H1 (cell line): ENCODE data around the gene MICALL2. TPM values are rescaled to one million over a fixed set of nuclear protein-coding genes. Genes with fewer than 3 reads are reported as not detected.

Source experiments
- CTCF ChIA-PET: fragments of 300-600 bp; sonication (Branson Sonifier 250); formaldehyde crosslinking; loops from one replicate; lab custom pipeline; 2021; ENCODE audit not compliant: partially characterized antibody; lab: Charles Lee
- POLR2A ChIA-PET: fragments of 300-600 bp; sonication (Branson Sonifier 250); formaldehyde crosslinking; loops from one replicate; lab custom pipeline; 2021; ENCODE audit warnings: inconsistent platforms; ENCODE audit not compliant: partially characterized antibody; lab: Charles Lee
- DNase-seq, 2 experiments: peaks; one replicate each; pipeline versions ENCODE4 v3.0.0 to v3.0.0-alpha.2; 2010 to 2022; ENCODE audit warnings: low spot score in 2 of 2, low read depth in 1 of 2, mixed read lengths in 1 of 2
- FAIRE-seq: peaks from 2 replicates; lab custom pipeline; 2011; peaks lifted over from hg19 to GRCh38; lab: Jason Lieb, UNC
- H2AFZ ChIP-seq: 2 replicates; pipeline ENCODE4 v1.8.1; 2012; ENCODE audit warnings: low read length, inconsistent platforms
- H2AK5ac ChIP-seq: 2 replicates; pipeline ENCODE4 v1.6.1; 2013; ENCODE audit warnings: low read depth, low read length
- H2BK120ac ChIP-seq: replicated peaks from 2 replicates; pipeline ENCODE3; 2013; ENCODE audit warnings: low read depth, low read length, inconsistent platforms
- H2BK12ac ChIP-seq: 2 replicates; pipeline ENCODE4 v1.6.1; 2013; ENCODE audit warnings: low read depth, low read length
- H2BK15ac ChIP-seq: 2 replicates; pipeline ENCODE4 v1.6.1; 2013; ENCODE audit warnings: low read length
- H2BK20ac ChIP-seq: 2 replicates; pipeline ENCODE4 v1.6.1; 2013; ENCODE audit warnings: low read length
- H2BK5ac ChIP-seq: 2 replicates; pipeline ENCODE4 v1.6.1; 2013; ENCODE audit warnings: low read depth, low read length
- H3K14ac ChIP-seq: 2 replicates; pipeline ENCODE4 v1.6.1; 2013; ENCODE audit warnings: inconsistent platforms; ENCODE audit not compliant: insufficient read length
- H3K18ac ChIP-seq: 2 replicates; pipeline ENCODE4 v1.6.1; 2013; ENCODE audit warnings: low read length; ENCODE audit errors: extremely low read depth
- H3K23ac ChIP-seq: 2 replicates; pipeline ENCODE4 v1.6.1; 2013; ENCODE audit warnings: inconsistent platforms; ENCODE audit not compliant: insufficient read length
- H3K23me2 ChIP-seq: 2 replicates; pipeline ENCODE4 v1.6.1; 2013; ENCODE audit warnings: low read depth, low read length
- H3K27ac ChIP-seq: 2 replicates; pipeline ENCODE4 v1.6.1; 2011; ENCODE audit warnings: low read depth, low read length, inconsistent platforms
- H3K27me3 ChIP-seq, 4 experiments: replicated peaks in 1 of 4; 1 replicate in 1 of 4; 2 replicates in 3 of 4; pipeline versions ENCODE4 v1.6.1 to v1.8.1; 2011 to 2013; ENCODE audit warnings: low read length in 3 of 4, mild to moderate bottlenecking in 3 of 4, inconsistent platforms in 2 of 4, mixed read lengths in 2 of 4, moderate library complexity in 1 of 4; ENCODE audit not compliant: control insufficient read depth in 3 of 4, insufficient read depth in 3 of 4; ENCODE audit errors: extremely low read depth in 1 of 4
- H3K36me3 ChIP-seq, 4 experiments: 2 replicates each; pipeline versions ENCODE4 v1.6.1 to v1.8.1; 2011 to 2013; ENCODE audit warnings: mild to moderate bottlenecking in 4 of 4, low read length in 3 of 4, moderate library complexity in 2 of 4, control low read depth in 1 of 4, inconsistent platforms in 1 of 4; ENCODE audit not compliant: insufficient read depth in 4 of 4, control insufficient read depth in 2 of 4
- H3K4ac ChIP-seq: replicated peaks from 2 replicates; pipeline ENCODE3; 2013; ENCODE audit warnings: low read length, low read depth, mixed read lengths, inconsistent platforms; ENCODE audit not compliant: insufficient read length
- H3K4me1 ChIP-seq, 4 experiments: replicated peaks in 1 of 4; 1 replicate in 1 of 4; 2 replicates in 3 of 4; pipeline versions ENCODE4 v1.6.1 to v1.8.1; 2011 to 2013; ENCODE audit warnings: low read length in 3 of 4, inconsistent platforms in 2 of 4, mixed read lengths in 1 of 4; ENCODE audit not compliant: insufficient read depth in 4 of 4, control insufficient read depth in 3 of 4
- H3K4me2 ChIP-seq, 2 experiments: 2 replicates each; pipeline versions ENCODE4 v1.6.1 to v1.8.1; 2011 to 2013; ENCODE audit warnings: low read depth in 2 of 2, low read length in 2 of 2, control low read depth in 1 of 2, inconsistent platforms in 1 of 2, mild to moderate bottlenecking in 1 of 2; ENCODE audit not compliant: insufficient read depth in 1 of 2
- H3K4me3 ChIP-seq, 4 experiments: fragments of 200-600, 300-600 bp in 1 of 4; sonication (generic), shearing (Covaris generic), sonication (Bioruptor Twin) in 1 of 4; 2 replicates each; pipeline versions ENCODE4 v1.5.1 to v1.8.1; 2011 to 2016; ENCODE audit warnings: low read length in 4 of 4, low read depth in 3 of 4, control low read depth in 2 of 4, inconsistent platforms in 2 of 4, mild to moderate bottlenecking in 2 of 4, mixed read lengths in 1 of 4, moderate library complexity in 1 of 4; ENCODE audit not compliant: insufficient read depth in 2 of 4; ENCODE audit errors: extremely low read depth in 1 of 4
- H3K56ac ChIP-seq: replicated peaks from 2 replicates; pipeline ENCODE3; 2013; ENCODE audit warnings: low read depth, mild to moderate bottlenecking, mixed read lengths, low read length, inconsistent platforms; ENCODE audit not compliant: insufficient read length
- H3K79me1 ChIP-seq: 2 replicates; pipeline ENCODE4 v1.6.1; 2013; ENCODE audit warnings: low read depth, low read length, control low read depth
- H3K79me2 ChIP-seq, 2 experiments: 2 replicates each; pipeline versions ENCODE4 v1.6.1 to v1.8.1; 2012 to 2013; ENCODE audit warnings: low read length in 2 of 2, mild to moderate bottlenecking in 2 of 2, inconsistent platforms in 1 of 2; ENCODE audit not compliant: insufficient read depth in 2 of 2, control insufficient read depth in 1 of 2
- H3K9ac ChIP-seq, 4 experiments: replicated peaks in 1 of 4; 1 replicate in 1 of 4; 2 replicates in 3 of 4; pipeline versions ENCODE4 v1.6.1 to v1.8.1; 2011 to 2013; ENCODE audit warnings: low read depth in 3 of 4, low read length in 3 of 4, control low read depth in 2 of 4, mild to moderate bottlenecking in 2 of 4, moderate library complexity in 2 of 4, inconsistent platforms in 1 of 4; ENCODE audit errors: extremely low read depth in 1 of 4
- H3K9me3 ChIP-seq, 2 experiments: 2 replicates each; pipeline versions ENCODE4 v1.6.1 to v1.8.1; 2012 to 2013; ENCODE audit warnings: mild to moderate bottlenecking in 2 of 2, moderate library complexity in 2 of 2, control low read depth in 1 of 2, inconsistent platforms in 1 of 2, low read depth in 1 of 2, low read length in 1 of 2, mixed read lengths in 1 of 2; ENCODE audit not compliant: insufficient read depth in 2 of 2
- H4K20me1 ChIP-seq, 2 experiments: replicated peaks in 1 of 2; 2 replicates each; pipeline versions ENCODE3 to v1.8.1; 2011 to 2013; ENCODE audit warnings: inconsistent platforms in 2 of 2, low read length in 2 of 2, mild to moderate bottlenecking in 1 of 2; ENCODE audit not compliant: insufficient read depth in 2 of 2, control insufficient read depth in 1 of 2
- H4K5ac ChIP-seq: 2 replicates; pipeline ENCODE4 v1.6.1; 2013; ENCODE audit warnings: low read length, low read depth, mixed read lengths, inconsistent platforms; ENCODE audit not compliant: insufficient read length
- H4K8ac ChIP-seq: 2 replicates; pipeline ENCODE4 v1.8.0; 2013; ENCODE audit warnings: mild to moderate bottlenecking, moderate library complexity, low read length, inconsistent platforms; ENCODE audit not compliant: insufficient read depth; ENCODE audit errors: extremely low read depth
- H4K91ac ChIP-seq: replicated peaks from 2 replicates; pipeline ENCODE3; 2013; ENCODE audit warnings: low read length, mixed read lengths, inconsistent platforms; ENCODE audit not compliant: insufficient read length
- KDM5A ChIP-seq: fragments of 200-600 bp; IDR thresholded peaks from 2 replicates; pipeline ENCODE4 v1.7.1; 2012; ENCODE audit warnings: mild to moderate bottlenecking, low read length, inconsistent platforms, mixed read lengths
- MAFK ChIP-seq: IDR thresholded peaks from 2 replicates; pipeline ENCODE4 v1.6.1; 2012; ENCODE audit warnings: low read depth, mild to moderate bottlenecking, improper control_type of control experiment, low read length
- RXRA ChIP-seq: IDR thresholded peaks from 2 replicates; pipeline ENCODE4 v1.6.1; 2011; ENCODE audit warnings: low read depth, mild to moderate bottlenecking, low read length, moderate library complexity; ENCODE audit not compliant: insufficient read depth
- SIRT6 ChIP-seq: IDR thresholded peaks from one replicate; pipeline ENCODE4 v1.7.1; 2012; ENCODE audit warnings: low read length, inconsistent platforms
- TAF7 ChIP-seq: optimal IDR thresholded peaks from 2 replicates; pipeline ENCODE3; 2011; ENCODE audit warnings: low read depth, mild to moderate bottlenecking, inconsistent platforms, low read length, moderate library complexity, borderline replicate concordance
- WGBS, 2 experiments: shearing (Covaris generic) in 1 of 2; methylation state at CpG; one replicate each; pipeline versions ENCODE4 v1.1.6 to v1.1.7; 2013 to 2015; ENCODE audit warnings: low lambda C conversion rate in 2 of 2, mixed read lengths in 2 of 2, inconsistent platforms in 1 of 2, low coverage in 1 of 2, missing lambda C conversion rate in 1 of 2; ENCODE audit not compliant: insufficient replicate concordance in 2 of 2, insufficient coverage in 1 of 2, insufficient read length in 1 of 2; ENCODE audit errors: extremely low coverage in 1 of 2, missing lambda C conversion rate in 1 of 2; 5-methylcytosine and 5-hydroxymethylcytosine counted together
- polyA plus RNA-seq, 7 experiments: library from polyadenylated mRNA; depleted of rRNA in 3 of 7; stranded (reverse) in 5 of 7; unstranded in 2 of 7; fragments of >200 nt in 5 of 7; fragments of 200-250 nt in 2 of 7; gene quantifications; 1 replicate in 5 of 7; 2 replicates in 1 of 7; 4 replicates in 1 of 7; pipeline versions ENCODE4 v1.2.1 to v1.2.3, GENCODE V29; 2011 to 2013; ENCODE audit warnings: missing spikeins in 2 of 7, mixed read lengths in 2 of 7
- total RNA-seq: library from RNA; stranded (reverse); fragmentation: NEBNext Ultra II Directional; extraction: Animal tissue kit (Norgen Biotek cat#: 25700); gene quantifications from 2 replicates; pipeline ENCODE4 v1.2.1, GENCODE V29; 2021
- TF ChIP-seq, protein P1 (sequence below): IDR thresholded peaks from 2 replicates; pipeline ENCODE4 v1.6.1; 2012; ENCODE audit warnings: inconsistent platforms
- TF ChIP-seq, protein P2 (sequence below): IDR thresholded peaks from 2 replicates; pipeline ENCODE4 v1.6.1; 2011; ENCODE audit warnings: low read depth, mild to moderate bottlenecking, low read length; ENCODE audit not compliant: insufficient read depth

The MICALL2 gene
- total and polyA plus RNA-seq, 2 of the 8 experiments (the other 6 are each of a cell fraction or from before 2014, with no cell fraction given): 5.3 to 8.5 TPM

GRCh38 chr7:1407892-1408291 lies 51.4 kb downstream of the MICALL2 start:
- Histone ChIP-seq H2AK5ac (no peak overlapping the region), H3K27ac (no peak overlapping the region), H2BK12ac (no peak overlapping the region), H2BK20ac (no peak overlapping the region), H3K9ac (no peak overlapping the region), H3K18ac (no peak overlapping the region), H2AFZ (no peak overlapping the region), H3K4ac (no peak overlapping the region), H3K79me1 (no peaks in the 10 kb centered on the region), H2BK15ac (no peak overlapping the region), H3K14ac (no peak overlapping the region), H3K4me1 (peaks cover 0 to 7% (median 3%) of the 10 kb centered on the region in 4 experiments; a peak in 6 of 7 replicates), H3K9me3 (no peaks in the 10 kb centered on the region), H4K20me1 (peaks cover 2 to 3% of the 10 kb centered on the region in 2 experiments), H2BK120ac (no peak overlapping the region), H4K91ac (no peak overlapping the region), H3K23ac (no peak overlapping the region), H4K5ac (no peak overlapping the region), H3K4me2 (no peak overlapping the region), H3K4me3 (no peak overlapping the region), H3K56ac (no peak overlapping the region), H2BK5ac (no peak overlapping the region), H3K79me2 (no peaks in the 10 kb centered on the region), H3K23me2 (peaks cover 2% of the 10 kb centered on the region; the same call in 1 of the 2 replicates), H3K36me3 (no peaks in the 10 kb centered on the region), H4K8ac (no peak overlapping the region), H3K27me3 (peaks cover 0 to 20% (median 15%) of the 10 kb centered on the region in 4 experiments; a peak in 5 of 7 replicates)
- DNase-seq (no peak), FAIRE-seq (no peak)
- WGBS, 2 experiments: 85% methylated on average over 5 of the region's 24 CpGs; no CpG with 5 or more reads in 1 of the 2 experiments
- TF ChIP-seq RXRA: no peak
- no peak for TF ChIP-seq TAF7
- TF ChIP-seq SIRT6: no peak
- TF ChIP-seq, protein P1, sequence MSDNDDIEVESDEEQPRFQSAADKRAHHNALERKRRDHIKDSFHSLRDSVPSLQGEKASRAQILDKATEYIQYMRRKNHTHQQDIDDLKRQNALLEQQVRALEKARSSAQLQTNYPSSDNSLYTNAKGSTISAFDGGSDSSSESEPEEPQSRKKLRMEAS: no peak
- no peak for TF ChIP-seq KDM5A
- TF ChIP-seq, protein P2, sequence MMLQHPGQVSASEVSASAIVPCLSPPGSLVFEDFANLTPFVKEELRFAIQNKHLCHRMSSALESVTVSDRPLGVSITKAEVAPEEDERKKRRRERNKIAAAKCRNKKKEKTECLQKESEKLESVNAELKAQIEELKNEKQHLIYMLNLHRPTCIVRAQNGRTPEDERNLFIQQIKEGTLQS: no peak
- TF ChIP-seq MAFK: no peak
- POLR2A ChIA-PET: interaction anchor here (1.5 kb wide), 1 partner anchor 11 kb away, joined by 3 read pairs; no protein-coding TSS in a partner anchor
- CTCF ChIA-PET: interaction anchor here (0.6 to 4.1 kb wide), 9 partner anchors 11 to 419 kb away, joined by 3 to 20 read pairs (median 4); no protein-coding TSS in a partner anchor
